Cardiac muscle cell (in vitro differentiated cells and primary cell): Measurements from ENCODE around the gene ROR2. TPM values are rescaled to one million over a fixed set of nuclear protein-coding genes. Genes with fewer than 3 reads are reported as not detected.
"Not testable (repeated sequence)": the region's sequence is repeated elsewhere in the genome, so short reads cannot be mapped to it uniquely, and the experiment has no call there.

Source experiments
- DNase-seq, 2 donors: peaks; one replicate each; pipeline versions ENCODE4 v3.0.0 to v3.0.0-alpha.2; 2010 to 2017; ENCODE audit warnings: low read depth in 1 of 2, low spot score in 1 of 2
- H3K27ac ChIP-seq: fragments of 200-600 bp; sonication (generic); 2 replicates; pipeline ENCODE4 v1.5.1; 2016
- H3K27me3 ChIP-seq: fragments of 200-600 bp; sonication (generic); 2 replicates; pipeline ENCODE4 v1.6.0; 2016; ENCODE audit warnings: control low read depth
- H3K36me3 ChIP-seq: fragments of 200-600 bp; sonication (generic); 2 replicates; pipeline ENCODE4 v1.5.1; 2016; ENCODE audit warnings: control low read depth
- H3K4me1 ChIP-seq: fragments of 200-600 bp; sonication (generic); 2 replicates; pipeline ENCODE4 v1.8.1; 2017; ENCODE audit warnings: low read depth, mild to moderate bottlenecking, mixed run types
- H3K4me3 ChIP-seq: fragments of 200-600 bp; sonication (generic); 2 replicates; pipeline ENCODE4 v1.5.1; 2016; ENCODE audit warnings: mild to moderate bottlenecking
- H3K9me3 ChIP-seq: fragments of 200-600 bp; sonication (generic); 2 replicates; pipeline ENCODE4 v1.5.1; 2017; ENCODE audit warnings: low read depth, mild to moderate bottlenecking, control low read depth
- CTCF ChIP-seq: IDR thresholded peaks from 2 replicates; pipeline ENCODE4 v1.5.1; 2012; ENCODE audit warnings: low read depth, mild to moderate bottlenecking, low read length
- polyA plus RNA-seq: library from polyadenylated mRNA; unstranded; fragments of >200 nt; fragmentation: Nextera tagmentation; extraction: Ambion mirVana; gene quantifications from 2 replicates; pipeline ENCODE4 v1.2.1, GENCODE V29; 2016
- total RNA-seq: library from RNA; depleted of rRNA; stranded (reverse); fragments of >200 nt; gene quantifications from 2 replicates; pipeline ENCODE4 v1.2.3, GENCODE V29; 2016

The ROR2 gene
- total and polyA plus RNA-seq, 2 experiments from 2014 or later, result 21.5 to 38.6 TPM

GRCh38 chr9:91914404-91914803 is 35.6 kb downstream of the ROR2 start:
- no peak for TF ChIP-seq CTCF
- Histone ChIP-seq H3K27ac (no peak overlapping the region), H3K4me1 (peaks cover 5% of the 10 kb centered on the region), H3K9me3 (no peaks in the 10 kb centered on the region), H3K4me3 (no peak overlapping the region), H3K27me3 (no peaks in the 10 kb centered on the region), H3K36me3 (no peaks in the 10 kb centered on the region)
- DNase-seq, result no peak

GRCh38 chr9:91913986-91914385 is 36.0 kb downstream of the ROR2 start:
- H3K4me3 ChIP-seq, result no peak overlapping the region
- no peaks in the 10 kb centered on the region for H3K36me3 ChIP-seq
- H3K27me3 ChIP-seq, result no peaks in the 10 kb centered on the region
- H3K9me3 ChIP-seq, result no peaks in the 10 kb centered on the region
- peaks cover 4% of the 10 kb centered on the region for H3K4me1 ChIP-seq
- H3K27ac ChIP-seq, result no peak overlapping the region
- TF ChIP-seq CTCF, result no peak
- DNase-seq, result no peak

GRCh38 chr9:91913096-91913495 is 36.9 kb downstream of the ROR2 start:
- no peaks in the 10 kb centered on the region for H3K27me3 ChIP-seq
- no peak overlapping the region for H3K27ac ChIP-seq
- TF ChIP-seq CTCF, result no peak
- H3K4me3 ChIP-seq, result no peak overlapping the region
- H3K36me3 ChIP-seq, result no peaks in the 10 kb centered on the region
- H3K4me1 ChIP-seq, result peaks cover 6% of the 10 kb centered on the region
- no peak for DNase-seq
- no peaks in the 10 kb centered on the region for H3K9me3 ChIP-seq

- no peak overlapping the region for H3K4me3 ChIP-seq
- no peaks in the 10 kb centered on the region for H3K27me3 ChIP-seq
- no peak for DNase-seq
- TF ChIP-seq CTCF, result no peak
- no peaks in the 10 kb centered on the region for H3K9me3 ChIP-seq
- H3K4me1 ChIP-seq, result peaks cover 20% of the 10 kb centered on the region
- H3K36me3 ChIP-seq, result no peaks in the 10 kb centered on the region
- H3K27ac ChIP-seq, result no peak overlapping the region
These were observed 38.4 kb downstream of the ROR2 start for GRCh38 chr9:91911657-91912056.

GRCh38 chr9:91909256-91909655 is 40.8 kb downstream of the ROR2 start:
- not testable (repeated sequence) for H3K36me3 ChIP-seq, H3K27ac ChIP-seq, H3K9me3 ChIP-seq, H3K4me3 ChIP-seq, H3K27me3 ChIP-seq
- peak in 1 of 2 donors; percentile 29 for DNase-seq
- peaks cover 30% of the 10 kb centered on the region for H3K4me1 ChIP-seq

GRCh38 chr9:91908746-91909145 is 41.3 kb downstream of the ROR2 start:
- H3K36me3 ChIP-seq, result no peaks in the 10 kb centered on the region
- H3K4me1 ChIP-seq, result peaks cover 31% of the 10 kb centered on the region
- H3K27me3 ChIP-seq, result no peaks in the 10 kb centered on the region
- no peak overlapping the region for H3K4me3 ChIP-seq
- peak in 1 of 2 donors; percentile 73 for DNase-seq
- no peak overlapping the region for H3K27ac ChIP-seq
- no peak for TF ChIP-seq CTCF
- H3K9me3 ChIP-seq, result no peaks in the 10 kb centered on the region
